ENCODE measurements around the gene STXBP1. TPM values are rescaled to one million over a fixed set of nuclear protein-coding genes. Genes with fewer than 3 reads are reported as not detected.
A peak's percentile ranks its signal among the peaks of the same experiment; 100 is the strongest.

The STXBP1 gene
- total and polyA plus RNA-seq, 2 experiments from 2014 or later, result 28.5 to 43.7 TPM

- Histone ChIP-seq H3F3A (ENCODE audit: insufficient read depth) (0 out of 2 replicates have a peak, but pooled peaks cover 4% of the 10 kb centered on the region), H3K9me3 (ENCODE audit: low read depth) (no peaks in the 10 kb centered on the region), H3K9me2 (ENCODE audit: insufficient read depth) (no peaks in the 10 kb centered on the region), H3K27me3 (replicated peaks; ENCODE audit: insufficient read depth) (no peaks in the 10 kb centered on the region), H3K27ac (peak overlapping the region; percentile 71), H4K20me1 (ENCODE audit: insufficient read depth) (no peaks in the 10 kb centered on the region), H3K4me1 (ENCODE audit: insufficient read depth) (0 out of 2 replicates have a peak, but pooled peaks cover 5% of the 10 kb centered on the region), H3K79me2 (ENCODE audit: insufficient read depth) (peaks cover 85% of the 10 kb centered on the region), H3K36me3 (ENCODE audit: low read depth) (no peaks in the 10 kb centered on the region), H3K4me3 (peak overlapping the region; percentile 65), H2AFZ (peak overlapping the region; percentile 71), H3K4me2 (ENCODE audit: unreplicated experiment) (peak overlapping the region; percentile 64), H3K9ac (peak overlapping the region; percentile 64)
- peak; percentile 94 for DNase-seq
- TF ChIP-seq EZH2phosphoT487 (IDR thresholded peaks at IDR 0.05; ENCODE audit: insufficient read depth, low read depth), result no peak
- TF ChIP-seq EZH2 (IDR thresholded peaks at IDR 0.05; ENCODE audit: insufficient read depth, poor library complexity, severe bottlenecking), result no peak
- 11 to 13% methylated on average over 11 of the region's 11 CpGs for WGBS, 2 experiments (ENCODE audit: low coverage in 1 of 2, low lambda C conversion rate in 2 of 2, missing lambda C conversion rate in 2 of 2)
- in situ Hi-C loops (cut with MboI), result no loop called here
Measured at GRCh38 chr9:127637322-127637847, 25.3 kb downstream of the STXBP1 start.

GRCh38 chr9:127640908-127641545 lies 28.9 kb downstream of the STXBP1 start:
- Histone ChIP-seq H3K9me3 (ENCODE audit: low read depth) (no peaks in the 10 kb centered on the region), H3K36me3 (ENCODE audit: low read depth) (no peaks in the 10 kb centered on the region), H3K9ac (no peak overlapping the region), H4K20me1 (ENCODE audit: insufficient read depth) (no peaks in the 10 kb centered on the region), H3K4me3 (no peak overlapping the region), H3K27me3 (replicated peaks; ENCODE audit: insufficient read depth) (no peaks in the 10 kb centered on the region), H3K4me2 (ENCODE audit: unreplicated experiment) (no peak overlapping the region), H2AFZ (no peak overlapping the region), H3K79me2 (ENCODE audit: insufficient read depth) (peaks cover 80% of the 10 kb centered on the region), H3K27ac (no peak overlapping the region), H3F3A (ENCODE audit: insufficient read depth) (0 out of 2 replicates have a peak, but pooled peaks cover 4% of the 10 kb centered on the region), H3K4me1 (ENCODE audit: insufficient read depth) (0 out of 2 replicates have a peak, but pooled peaks cover 5% of the 10 kb centered on the region), H3K9me2 (ENCODE audit: insufficient read depth) (no peaks in the 10 kb centered on the region)
- TF ChIP-seq EZH2phosphoT487 (IDR thresholded peaks at IDR 0.05; ENCODE audit: insufficient read depth, low read depth) (no peak), EZH2 (IDR thresholded peaks at IDR 0.05; ENCODE audit: insufficient read depth, poor library complexity, severe bottlenecking) (no peak)
- DNase-seq, result no peak
- WGBS, 2 experiments (ENCODE audit: low coverage in 1 of 2, low lambda C conversion rate in 2 of 2, missing lambda C conversion rate in 2 of 2), result 95 to 99% methylated on average over 5 of the region's 5 CpGs
- in situ Hi-C loops (cut with MboI), result no loop called here

- 78% methylated on average over 10 of the region's 10 CpGs for WGBS, 2 experiments (ENCODE audit: low coverage in 1 of 2, low lambda C conversion rate in 2 of 2, missing lambda C conversion rate in 2 of 2)
- Histone ChIP-seq H3K27ac (no peak overlapping the region), H3K36me3 (ENCODE audit: low read depth) (no peaks in the 10 kb centered on the region), H2AFZ (no peak overlapping the region), H3K9ac (no peak overlapping the region), H3F3A (ENCODE audit: insufficient read depth) (0 out of 2 replicates have a peak, but pooled peaks cover 4% of the 10 kb centered on the region), H3K4me1 (ENCODE audit: insufficient read depth) (0 out of 2 replicates have a peak, but pooled peaks cover 5% of the 10 kb centered on the region), H3K9me2 (ENCODE audit: insufficient read depth) (no peaks in the 10 kb centered on the region), H3K9me3 (ENCODE audit: low read depth) (no peaks in the 10 kb centered on the region), H3K27me3 (replicated peaks; ENCODE audit: insufficient read depth) (no peaks in the 10 kb centered on the region), H3K4me3 (no peak overlapping the region), H3K79me2 (ENCODE audit: insufficient read depth) (peaks cover 71% of the 10 kb centered on the region), H3K4me2 (ENCODE audit: unreplicated experiment) (no peak overlapping the region), H4K20me1 (ENCODE audit: insufficient read depth) (no peaks in the 10 kb centered on the region)
- TF ChIP-seq EZH2phosphoT487 (IDR thresholded peaks at IDR 0.05; ENCODE audit: insufficient read depth, low read depth), result no peak
- TF ChIP-seq EZH2 (IDR thresholded peaks at IDR 0.05; ENCODE audit: insufficient read depth, poor library complexity, severe bottlenecking), result no peak
- in situ Hi-C loops (cut with MboI), result no loop called here
- no peak for DNase-seq
Measured at GRCh38 chr9:127642082-127642740, 30.1 kb downstream of the STXBP1 start.

GRCh38 chr9:127644146-127644827 lies 32.2 kb downstream of the STXBP1 start:
- H3K79me2 ChIP-seq (ENCODE audit: insufficient read depth), result peaks cover 60% of the 10 kb centered on the region
- DNase-seq, result no peak
- no peaks in the 10 kb centered on the region for H3F3A ChIP-seq (ENCODE audit: insufficient read depth)
- H3K4me1 ChIP-seq (ENCODE audit: insufficient read depth), result no peaks in the 10 kb centered on the region
- no peak overlapping the region for H3K27ac ChIP-seq
- no peak overlapping the region for H3K4me2 ChIP-seq (ENCODE audit: unreplicated experiment)
- WGBS, 2 experiments (ENCODE audit: low coverage in 1 of 2, low lambda C conversion rate in 2 of 2, missing lambda C conversion rate in 2 of 2), result 86 to 87% methylated on average over 8 of the region's 8 CpGs
- no peaks in the 10 kb centered on the region for H3K9me3 ChIP-seq (ENCODE audit: low read depth)
- TF ChIP-seq EZH2 (IDR thresholded peaks at IDR 0.05; ENCODE audit: insufficient read depth, poor library complexity, severe bottlenecking) (no peak), EZH2phosphoT487 (IDR thresholded peaks at IDR 0.05; ENCODE audit: insufficient read depth, low read depth) (no peak)
- H3K36me3 ChIP-seq (ENCODE audit: low read depth), result no peaks in the 10 kb centered on the region
- H3K9me2 ChIP-seq (ENCODE audit: insufficient read depth), result no peaks in the 10 kb centered on the region
- in situ Hi-C loops (cut with MboI), result no loop called here
- H3K4me3 ChIP-seq, result no peak overlapping the region
- H4K20me1 ChIP-seq (ENCODE audit: insufficient read depth), result no peaks in the 10 kb centered on the region
- no peak overlapping the region for H2AFZ ChIP-seq
- H3K9ac ChIP-seq, result no peak overlapping the region
- no peaks in the 10 kb centered on the region for H3K27me3 ChIP-seq (replicated peaks; ENCODE audit: insufficient read depth)

All from GM23248 (cell line).